ENCODE data around the gene DRAM1. TPM values are rescaled to one million over a fixed set of nuclear protein-coding genes. Genes with fewer than 3 reads are reported as not detected.

DRAM1 gene
- total and polyA plus RNA-seq, 2 donors (not counting 1 experiment from before 2014, with no cell fraction given) = 2.1 to 10.2 TPM

DNA sequence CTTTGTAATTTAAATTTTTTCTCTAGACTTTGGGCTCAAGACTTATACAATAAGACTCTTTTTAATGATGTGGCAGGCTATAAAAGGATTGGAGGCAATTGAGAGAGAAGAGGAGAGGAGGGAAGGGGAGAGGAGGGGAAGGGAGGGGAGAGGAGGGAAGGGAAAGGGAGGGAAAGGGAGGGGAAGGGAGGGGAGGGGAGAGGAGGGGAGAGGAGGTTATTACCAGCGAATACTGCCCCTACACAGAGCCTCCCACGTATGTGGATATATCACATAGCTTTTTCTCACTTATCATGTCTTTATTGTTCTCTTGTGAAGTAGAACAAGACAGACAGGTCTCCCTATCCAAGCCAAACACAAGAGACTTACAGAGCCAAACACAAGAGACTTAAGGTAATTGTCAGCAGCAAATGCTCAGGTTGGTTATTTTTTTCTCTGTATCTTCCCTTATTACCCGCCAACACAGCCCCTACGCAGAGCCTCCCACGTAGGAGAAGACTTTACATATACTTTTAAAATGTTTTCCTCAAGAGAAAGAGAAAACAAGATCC lies 63.1 kb downstream of the DRAM1 start:
- no peaks in the 10 kb centered on the region for H3K9me3 Mint-ChIP-seq (ENCODE audit: insufficient read depth)
- H3K27ac Mint-ChIP-seq = no peak overlapping the region
- no CpG with 5 or more reads among the region's 5 CpGs for WGBS (ENCODE audit: insufficient coverage)
- CTCF ChIA-PET = interaction anchor here (0.7 to 12.0 kb wide), 31 partner anchors 8 to 937 kb away, joined by 3 to 89 read pairs (median 4); partner anchors contain the start of genes IGF1 and WASHC3
- no peaks in the 10 kb centered on the region for H3K36me3 ChIP-seq (replicated peaks in 1 of 2; ENCODE audit: control extremely low read depth in 1 of 2, control insufficient read depth in 1 of 2, extremely low read depth in 1 of 2, insufficient read depth in 2 of 2, low read length in 1 of 2)
- peaks cover 43 to 47% of the 10 kb centered on the region in 2 donors for H3K4me1 ChIP-seq (ENCODE audit: control insufficient read depth in 2 of 2, insufficient read depth in 2 of 2, low read length in 2 of 2)
- POLR2A ChIA-PET = interaction anchor here (1.5 kb wide), 1 partner anchor 121 kb away, joined by 3 read pairs; the partner anchor contains the start of gene WASHC3
- no peak for TF ChIP-seq CTCF (IDR thresholded peaks at IDR 0.05)
- no peak for TF ChIP-seq EZH2 (IDR thresholded peaks at IDR 0.05; ENCODE audit: borderline replicate concordance, insufficient read depth, low read depth, low read length, poor library complexity, severe bottlenecking)
- H3K4me3 Mint-ChIP-seq = no peak overlapping the region
- ATAC-seq (ENCODE audit: low read depth) = no peak
- H2AFZ ChIP-seq (ENCODE audit: insufficient read depth, low read depth, low read length, poor library complexity, severe bottlenecking) = no peak overlapping the region
- intact Hi-C loops (cut with micrococcal nuclease) = loop anchor here (2.0 to 5.0 kb wide), 3 partner anchors 70 to 602 kb away; partner anchors contain the start of gene ARL1
- no peak for DNase-seq
- no peaks in the 10 kb centered on the region for H3K27me3 Mint-ChIP-seq
- H3K4me2 ChIP-seq (replicated peaks; ENCODE audit: low read depth, low read length, poor library complexity, severe bottlenecking) = no peak overlapping the region
- H3K27me3 ChIP-seq (replicated peaks in 1 of 4; ENCODE audit: control extremely low read depth in 1 of 4, control insufficient read depth in 3 of 4, insufficient read depth in 4 of 4, low read length in 3 of 4) = no peaks in the 10 kb centered on the region
- peaks cover 4% of the 10 kb centered on the region for H3K79me2 ChIP-seq (ENCODE audit: control insufficient read depth, insufficient read depth, low read length)
- no peak overlapping the region for H3K4me3 ChIP-seq (ENCODE audit: control extremely low read depth in 1 of 5, extremely low read depth in 1 of 5, insufficient read depth in 1 of 5, low read depth in 2 of 5, low read length in 4 of 5)
- no peaks in the 10 kb centered on the region for H3K9me3 ChIP-seq (ENCODE audit: control extremely low read depth in 1 of 3, control insufficient read depth in 2 of 3, insufficient read depth in 1 of 3, low read length in 2 of 3)
- H3K4me1 Mint-ChIP-seq = peaks cover 52% of the 10 kb centered on the region
- no peaks in the 10 kb centered on the region for H4K20me1 ChIP-seq (ENCODE audit: control insufficient read depth, insufficient read depth, low read length, poor library complexity, severe bottlenecking)
- no peak overlapping the region for H3K9ac ChIP-seq (ENCODE audit: low read length)
- no peak overlapping the region for H3K27ac ChIP-seq (ENCODE audit: low read length in 2 of 2)

All from B cell (primary cell).